ENCODE results near the gene CRB2.

GRCh38 chr9:123391946-123392345 is 35.9 kb downstream of the CRB2 start:
- TF ChIP-seq CTCF (IDR thresholded peaks at IDR 0.05) (no peak), POLR2A (IDR thresholded peaks at IDR 0.05) (no peak)
